Caki2 (cell line): ENCODE results near the gene DPAGT1. TPM values are rescaled to one million over a fixed set of nuclear protein-coding genes. Genes with fewer than 3 reads are reported as not detected.
A peak's percentile ranks its signal among the peaks of the same experiment; 100 is the strongest.

Source experiments
- DNase-seq: peaks from one replicate; pipeline ENCODE4 v3.0.0-alpha.2; 2015; ENCODE audit warnings: low read depth
- in situ Hi-C: cut with HindIII; loops from 2 replicates; pipeline ENCODE4 v1.10.0; 2016; ENCODE audit warnings: low sequenced_read_pairs, low pct_unique_long_range_greater_than_20kb, mixed read lengths
- total RNA-seq: library from RNA; depleted of rRNA; stranded (reverse); fragments of >200 nt; shearing (Covaris generic); gene quantifications from 2 replicates; pipeline ENCODE4 v1.2.3, GENCODE V29; 2014; ENCODE audit warnings: low replicate concordance

DPAGT1 gene
- total RNA-seq, 1 experiment from 2014 or later, result 13.1 TPM

DNA sequence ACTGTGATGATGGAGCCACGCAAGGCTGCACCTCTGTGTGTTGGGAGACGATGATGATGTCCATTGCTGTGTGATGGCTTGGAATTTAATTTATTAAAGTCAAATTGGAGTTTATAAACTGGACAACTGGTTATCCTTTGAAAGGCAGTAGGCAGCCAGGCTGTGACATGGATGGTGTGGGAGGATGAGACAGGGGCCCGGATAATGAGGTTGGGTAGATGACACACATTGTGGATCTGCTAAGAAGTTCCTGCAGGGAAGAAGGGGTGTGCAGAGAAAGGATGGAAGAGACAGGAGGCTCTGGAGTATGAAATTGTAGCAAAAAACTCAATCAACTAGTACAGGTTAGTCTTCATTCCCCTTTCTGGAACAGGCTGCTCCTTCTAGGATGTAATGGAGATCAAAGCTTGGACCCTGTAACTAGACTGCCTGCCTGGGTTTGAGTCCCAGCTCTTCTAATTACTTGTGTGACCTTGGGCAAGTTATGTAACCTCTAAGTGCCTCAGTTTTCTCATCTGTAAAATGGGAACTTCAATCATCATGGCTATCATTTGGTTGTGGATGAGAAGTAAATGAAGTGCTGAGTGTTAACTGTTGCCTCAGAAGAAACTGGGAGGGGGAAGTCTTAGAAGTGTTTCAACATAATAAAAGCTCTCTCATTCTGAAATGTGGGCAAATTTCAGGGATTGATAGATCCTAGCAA, 15.5 kb upstream of the DPAGT1 start:
- in situ Hi-C loops, result loop anchor here (25.0 kb wide), 1 partner anchor 195 kb away; the partner anchor contains the start of gene MCAM
- no peak for DNase-seq

DNA sequence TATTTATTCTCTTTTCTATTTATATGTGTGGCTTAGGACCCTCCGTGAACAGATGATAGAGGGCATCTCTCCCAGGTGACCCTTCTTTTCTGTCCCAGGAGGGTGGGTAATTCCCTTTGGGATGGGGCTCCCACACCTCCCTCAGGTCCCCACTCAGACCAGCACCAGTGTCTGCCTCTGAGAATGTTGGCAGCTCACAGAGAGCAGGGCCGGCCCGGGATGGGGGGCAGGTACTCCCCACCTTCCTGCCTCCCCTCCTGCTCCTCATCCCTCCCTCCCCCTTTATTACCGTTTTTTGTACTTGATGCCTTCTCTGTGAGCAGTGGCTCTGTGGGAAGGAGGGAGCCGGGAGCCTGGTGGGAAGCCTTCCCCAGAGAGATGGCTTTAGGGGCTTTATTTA, 14.9 kb upstream of the DPAGT1 start:
- in situ Hi-C loops, result loop anchor here (25.0 kb wide), 1 partner anchor 196 kb away; the partner anchor contains the start of gene MCAM
- DNase-seq, result no peak

- in situ Hi-C loops, result loop anchor here (25.0 kb wide), 1 partner anchor 196 kb away; the partner anchor contains the start of gene MCAM
- DNase-seq, result no peak
Observed at GRCh38 chr11:119116235-119116594, 14.6 kb upstream of the DPAGT1 start.

DNA sequence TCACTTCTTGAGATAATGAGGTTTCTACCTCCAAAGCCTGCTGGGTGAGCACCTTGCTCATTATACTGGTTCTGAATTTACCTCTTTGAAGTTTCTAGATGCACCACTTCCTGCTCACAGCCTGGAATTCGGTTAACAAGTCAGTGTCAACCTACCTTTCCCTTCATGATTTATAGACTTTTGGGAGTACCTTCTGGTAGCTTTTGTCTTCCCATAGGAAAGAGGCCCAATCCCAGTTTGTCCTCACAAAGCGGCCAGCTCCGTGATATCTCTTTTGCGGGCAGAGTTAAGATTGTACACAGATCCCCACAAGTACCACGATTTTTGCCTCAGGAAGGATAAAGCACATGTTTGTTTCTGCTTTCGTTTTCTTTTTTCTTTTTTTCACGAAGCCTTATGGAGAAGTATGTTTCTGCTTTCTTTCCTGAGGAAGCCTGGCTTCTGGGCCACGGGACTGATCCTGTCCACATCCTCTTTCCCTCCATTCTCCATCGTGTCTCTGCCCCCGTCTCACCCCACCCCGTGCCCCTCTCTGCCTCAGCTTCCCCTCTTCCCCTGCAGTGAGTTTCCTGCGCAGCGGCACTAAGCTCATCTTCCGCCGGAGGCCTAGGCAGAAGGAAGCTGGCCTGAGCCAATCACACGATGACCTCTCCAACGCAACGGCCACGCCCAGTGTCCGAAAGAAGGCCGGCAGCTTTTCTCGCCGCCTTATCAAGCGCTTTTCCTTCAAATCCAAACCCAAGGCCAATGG, 14.0 kb upstream of the DPAGT1 start:
- in situ Hi-C loops, result loop anchor here (25.0 kb wide), 1 partner anchor 197 kb away; the partner anchor contains the start of gene MCAM
- no peak for DNase-seq

- in situ Hi-C loops, result loop anchor here (25.0 kb wide), 1 partner anchor 198 kb away; the partner anchor contains the start of gene MCAM
- DNase-seq, result no peak
Observed at GRCh38 chr11:119114351-119114750, 12.7 kb upstream of the DPAGT1 start.

DNA sequence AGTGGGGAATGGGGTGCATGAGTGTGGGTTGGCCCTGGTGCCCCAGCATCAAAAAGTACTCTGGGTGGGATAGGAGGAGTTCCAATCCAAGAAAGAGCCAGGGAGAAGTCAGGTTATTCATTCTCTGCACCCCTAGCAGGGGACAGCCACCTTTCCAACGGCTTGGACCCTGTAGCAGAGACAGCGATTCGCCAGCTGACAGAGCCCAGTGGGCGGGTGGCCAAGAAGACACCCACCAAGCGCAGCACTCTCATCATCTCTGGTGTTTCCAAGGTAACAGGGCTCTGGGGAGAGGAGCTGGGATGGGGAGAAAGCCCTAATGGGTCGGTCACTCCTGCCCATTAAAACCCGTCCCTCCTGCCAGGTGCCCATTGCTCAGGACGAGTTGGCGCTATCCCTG, 12.1 kb upstream of the DPAGT1 start:
- in situ Hi-C loops, result loop anchor here (25.0 kb wide), 1 partner anchor 199 kb away; the partner anchor contains the start of gene MCAM
- DNase-seq, result no peak

- no peak for DNase-seq
- in situ Hi-C loops, result loop anchor here (25.0 kb wide), 1 partner anchor 200 kb away; the partner anchor contains the start of gene MCAM
Observed at GRCh38 chr11:119112314-119113020, 10.8 kb upstream of the DPAGT1 start.

- in situ Hi-C loops, result loop anchor here (25.0 kb wide), 1 partner anchor 201 kb away; the partner anchor contains the start of gene MCAM
- DNase-seq, result no peak
Observed at GRCh38 chr11:119111361-119111925, 9.8 kb upstream of the DPAGT1 start.

DNA sequence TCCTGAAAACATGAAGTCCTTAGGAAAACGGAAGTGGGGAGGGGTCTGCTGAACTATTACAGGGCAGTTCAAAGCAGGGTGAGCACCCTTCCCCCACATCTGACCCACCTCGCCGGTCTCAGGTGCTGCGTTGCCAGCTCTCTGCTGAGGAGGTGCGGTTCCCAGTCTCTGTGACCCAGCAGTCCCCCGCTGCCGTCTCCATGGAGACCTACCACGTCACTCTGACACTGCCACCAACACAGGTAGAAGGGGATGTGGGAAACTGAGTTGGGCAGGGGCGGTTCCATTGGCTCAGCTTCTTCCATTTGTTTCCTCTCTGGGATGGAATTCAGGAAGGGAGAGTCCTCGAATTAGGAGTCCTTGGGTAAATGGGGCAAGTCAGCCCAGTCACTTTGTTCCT, 8.8 kb upstream of the DPAGT1 start:
- in situ Hi-C loops, result loop anchor here (25.0 kb wide), 1 partner anchor 202 kb away; the partner anchor contains the start of gene MCAM
- DNase-seq, result no peak

- no peak for DNase-seq
- in situ Hi-C loops, result loop anchor here (25.0 kb wide), 1 partner anchor 202 kb away; the partner anchor contains the start of gene MCAM
Observed at GRCh38 chr11:119109843-119110242, 8.2 kb upstream of the DPAGT1 start.

DNA sequence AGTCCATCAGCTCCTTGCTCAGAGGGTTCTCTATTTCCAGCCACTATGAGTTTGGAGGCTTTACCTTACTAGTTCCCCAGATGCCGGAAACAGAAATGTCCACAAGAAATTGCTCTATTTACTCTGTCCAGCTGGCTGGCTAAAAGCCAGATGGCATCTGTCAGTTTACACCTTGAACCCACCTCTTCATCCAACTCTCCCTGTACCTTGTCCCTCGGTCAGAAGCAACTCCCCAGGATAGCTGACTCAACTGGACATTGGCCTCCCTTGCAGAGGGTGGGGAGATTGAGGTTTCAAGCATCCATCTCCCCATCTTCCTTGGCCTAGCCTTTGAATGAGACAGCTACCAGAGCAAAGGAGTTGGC, 7.2 kb upstream of the DPAGT1 start:
- no peak for DNase-seq
- in situ Hi-C loops, result loop anchor here (25.0 kb wide), 1 partner anchor 203 kb away; the partner anchor contains the start of gene MCAM

DNA sequence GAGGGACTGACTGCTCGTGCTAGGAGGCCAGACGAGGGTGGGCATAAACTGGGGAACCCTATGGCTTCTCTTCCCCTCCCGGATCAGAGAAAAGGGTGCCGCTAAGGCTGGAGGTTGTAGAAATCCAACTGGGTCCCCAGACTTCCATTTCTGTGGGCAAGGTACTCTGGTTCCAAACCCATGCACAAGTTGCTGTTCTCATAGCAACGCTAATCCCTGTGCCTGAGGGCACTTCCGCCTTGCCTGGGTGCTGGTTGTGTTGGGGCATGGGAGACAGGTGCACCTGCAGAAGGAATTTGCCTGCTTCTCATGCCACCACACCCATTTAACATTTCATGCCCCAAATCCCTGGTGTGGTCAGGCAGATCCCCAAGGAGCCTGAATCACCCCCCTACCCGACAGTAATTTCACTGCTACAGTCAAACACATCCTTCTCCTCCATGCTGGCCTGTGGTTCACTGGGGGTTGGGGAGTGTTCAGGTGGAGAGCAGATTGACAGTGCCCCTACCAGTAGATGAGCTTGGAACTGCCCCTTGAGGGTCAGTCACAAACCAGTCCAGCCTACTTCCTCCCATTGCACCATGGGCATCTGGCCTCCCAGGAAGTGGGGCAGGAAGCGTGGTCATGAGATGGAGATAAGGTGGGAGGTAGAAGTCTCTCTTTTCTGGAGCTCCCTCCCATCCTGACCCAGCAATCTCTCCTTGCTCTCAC, 6.6 kb upstream of the DPAGT1 start:
- in situ Hi-C loops, result loop anchor here (25.0 kb wide), 1 partner anchor 204 kb away; the partner anchor contains the start of gene MCAM
- DNase-seq, result no peak

DNA sequence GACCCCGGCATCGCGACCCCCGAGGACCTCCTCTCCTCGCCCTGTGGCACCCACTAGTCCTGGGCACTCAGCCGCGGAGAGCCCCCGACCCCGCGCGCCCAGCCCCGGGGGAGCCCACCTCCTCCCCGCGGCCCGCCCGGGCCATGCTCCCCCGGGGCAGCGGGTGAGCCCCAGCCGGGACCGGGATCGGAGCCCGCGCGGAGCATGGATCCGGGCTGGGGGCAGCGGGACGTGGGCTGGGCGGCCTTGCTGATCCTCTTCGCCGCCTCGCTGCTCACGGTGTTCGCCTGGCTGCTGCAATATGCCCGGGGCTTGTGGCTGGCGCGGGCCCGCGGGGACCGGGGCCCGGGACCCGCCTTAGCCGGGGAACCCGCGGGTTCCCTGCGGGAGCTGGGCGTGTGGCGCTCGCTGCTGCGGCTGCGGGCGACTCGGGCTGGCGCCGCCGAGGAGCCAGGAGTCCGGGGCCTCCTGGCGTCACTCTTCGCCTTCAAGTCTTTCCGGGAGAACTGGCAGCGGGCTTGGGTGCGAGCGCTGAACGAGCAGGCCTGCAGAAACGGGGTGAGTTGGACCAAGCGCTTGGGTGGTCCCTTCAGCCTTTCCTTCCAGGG, 6.0 kb upstream of the DPAGT1 start:
- DNase-seq, result no peak
- in situ Hi-C loops, result loop anchor here (25.0 kb wide), 1 partner anchor 205 kb away; the partner anchor contains the start of gene MCAM

DNA sequence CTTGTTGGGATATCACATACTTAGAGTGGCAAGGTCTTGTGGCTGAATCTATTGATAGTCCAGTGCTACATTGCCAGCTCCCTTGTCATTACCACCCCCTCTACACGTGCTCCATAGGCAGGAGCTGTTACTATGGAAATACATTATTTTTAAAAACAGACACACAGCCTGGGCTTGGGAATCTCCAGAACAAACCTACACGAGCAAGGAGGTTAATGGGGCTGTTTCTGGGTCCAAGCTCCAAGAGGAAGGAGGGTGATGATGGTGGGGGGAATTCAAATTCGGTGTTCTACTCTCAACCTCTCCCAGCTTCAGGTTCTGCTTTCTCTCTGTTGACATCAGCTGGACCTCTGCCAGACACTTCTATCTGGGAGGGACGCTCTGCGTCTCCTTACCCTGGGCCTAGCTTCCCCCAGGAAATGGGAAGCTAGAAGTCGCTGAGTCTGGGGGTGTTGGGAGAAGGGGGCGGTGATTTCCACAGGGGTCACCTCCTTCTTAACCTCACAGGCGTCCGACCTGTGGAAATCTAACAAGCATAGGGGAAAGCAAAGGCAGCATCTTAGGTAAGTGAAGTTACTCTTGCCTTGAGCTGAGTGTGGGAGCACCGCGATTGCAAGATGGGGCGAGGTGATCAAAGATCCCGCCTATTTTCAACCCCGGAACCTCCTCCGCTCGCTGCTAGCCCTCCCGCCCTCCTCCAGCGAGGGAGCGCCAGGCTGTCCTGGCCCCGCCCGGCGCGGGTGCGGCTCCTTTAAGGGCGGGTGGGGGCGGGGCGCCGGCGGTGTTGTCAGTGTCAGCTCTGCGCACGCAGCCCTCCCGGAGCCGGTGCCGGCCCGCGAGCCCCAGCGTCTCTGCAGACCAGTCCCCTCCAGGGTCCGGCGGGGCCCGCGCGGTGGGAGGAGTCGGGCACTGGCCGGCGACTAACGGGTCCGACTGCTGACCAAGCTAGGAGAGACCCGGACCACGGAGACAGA, 5.2 kb upstream of the DPAGT1 start, which contains the start of gene C2CD2L:
C2CD2L (plus strand) TSS at position 781 of the 974 bp plus-strand sequence. CDS start 398 bp downstream, outside the sequence.
- DNase-seq, result peak; percentile 73
- in situ Hi-C loops, result loop anchor here (25.0 kb wide), 1 partner anchor 205 kb away; the partner anchor contains the start of gene MCAM

DNA sequence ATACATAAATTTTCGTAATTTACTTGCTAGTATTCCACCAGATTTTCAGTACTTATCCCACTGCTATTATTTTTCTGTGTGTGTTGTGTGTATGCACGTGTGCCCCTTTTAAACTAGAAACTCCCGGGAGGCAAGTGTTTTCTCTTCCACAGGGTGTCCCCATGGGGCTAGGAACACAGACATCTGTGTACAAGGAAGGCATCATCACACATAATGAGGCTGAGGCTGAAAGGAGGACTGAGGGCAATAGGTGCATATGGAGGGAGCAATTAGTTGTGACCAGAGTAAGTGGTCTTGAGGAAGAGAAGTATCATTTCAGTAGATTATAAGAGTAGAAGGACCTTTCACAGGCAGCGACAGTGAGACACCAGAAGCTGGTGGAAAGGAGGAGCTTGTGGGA, 2.1 kb upstream of the DPAGT1 start:
- no peak for DNase-seq
- in situ Hi-C loops, result loop anchor here (25.0 kb wide), 1 partner anchor 209 kb away; the partner anchor contains the start of gene MCAM
